Measurements from ENCODE around the gene EIF4G3.

EIF4G3 gene

DNA sequence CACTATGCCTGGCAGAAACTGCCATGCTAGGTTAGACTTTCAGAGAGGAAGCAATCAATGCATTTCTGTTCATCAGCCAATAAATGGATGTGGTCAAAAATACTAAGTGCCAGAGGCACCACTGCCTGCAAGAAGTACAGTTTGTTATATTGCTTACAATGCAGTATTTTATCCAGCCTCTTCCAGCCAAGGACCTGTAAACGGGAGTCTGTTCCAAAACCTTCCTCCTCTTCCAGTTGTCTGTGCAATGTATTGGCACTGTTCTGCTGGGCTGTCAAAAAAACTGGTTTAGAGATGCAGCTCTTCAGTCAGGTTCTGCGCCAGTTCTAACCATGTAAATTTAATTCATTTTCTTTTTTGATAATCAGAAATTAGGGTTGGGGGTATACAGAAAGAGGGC lies 175.7 kb downstream of the EIF4G3 start:
- Histone ChIP-seq H3K36me3 (ENCODE audit: insufficient read depth, low read length) (peaks cover 10% of the 10 kb centered on the region; the same call in 1 of the 2 replicates), H3K4me3 (ENCODE audit: low read depth, low read length, poor library complexity, severe bottlenecking) (no peak overlapping the region), H3K4me2 (ENCODE audit: low read length) (no peak overlapping the region), H3F3A (ENCODE audit: insufficient read depth, low read length) (no peaks in the 10 kb centered on the region), H3K9me3 (ENCODE audit: low read length) (no peaks in the 10 kb centered on the region), H3K9ac (ENCODE audit: low read length) (no peak overlapping the region), H4K20me1 (ENCODE audit: insufficient read depth, low read length) (no peaks in the 10 kb centered on the region), H3K27me3 (ENCODE audit: insufficient read depth, low read length) (no peaks in the 10 kb centered on the region), H3K79me2 (ENCODE audit: insufficient read depth, low read length) (no peaks in the 10 kb centered on the region), H3K27ac (ENCODE audit: low read depth, low read length, poor library complexity, severe bottlenecking) (no peak overlapping the region), H2AFZ (ENCODE audit: low read length) (no peak overlapping the region), H3K4me1 (ENCODE audit: insufficient read depth, low read length, severe bottlenecking) (no peaks in the 10 kb centered on the region), H3K9me2 (ENCODE audit: low read depth, low read length) (no peaks in the 10 kb centered on the region)
- TF ChIP-seq, protein P1, sequence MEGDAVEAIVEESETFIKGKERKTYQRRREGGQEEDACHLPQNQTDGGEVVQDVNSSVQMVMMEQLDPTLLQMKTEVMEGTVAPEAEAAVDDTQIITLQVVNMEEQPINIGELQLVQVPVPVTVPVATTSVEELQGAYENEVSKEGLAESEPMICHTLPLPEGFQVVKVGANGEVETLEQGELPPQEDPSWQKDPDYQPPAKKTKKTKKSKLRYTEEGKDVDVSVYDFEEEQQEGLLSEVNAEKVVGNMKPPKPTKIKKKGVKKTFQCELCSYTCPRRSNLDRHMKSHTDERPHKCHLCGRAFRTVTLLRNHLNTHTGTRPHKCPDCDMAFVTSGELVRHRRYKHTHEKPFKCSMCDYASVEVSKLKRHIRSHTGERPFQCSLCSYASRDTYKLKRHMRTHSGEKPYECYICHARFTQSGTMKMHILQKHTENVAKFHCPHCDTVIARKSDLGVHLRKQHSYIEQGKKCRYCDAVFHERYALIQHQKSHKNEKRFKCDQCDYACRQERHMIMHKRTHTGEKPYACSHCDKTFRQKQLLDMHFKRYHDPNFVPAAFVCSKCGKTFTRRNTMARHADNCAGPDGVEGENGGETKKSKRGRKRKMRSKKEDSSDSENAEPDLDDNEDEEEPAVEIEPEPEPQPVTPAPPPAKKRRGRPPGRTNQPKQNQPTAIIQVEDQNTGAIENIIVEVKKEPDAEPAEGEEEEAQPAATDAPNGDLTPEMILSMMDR (IDR thresholded peaks at IDR 0.05; ENCODE audit: low read length), result no peak
- TF ChIP-seq EZH2 (IDR thresholded peaks at IDR 0.05; ENCODE audit: borderline replicate concordance, low read length), result no peak

DNA sequence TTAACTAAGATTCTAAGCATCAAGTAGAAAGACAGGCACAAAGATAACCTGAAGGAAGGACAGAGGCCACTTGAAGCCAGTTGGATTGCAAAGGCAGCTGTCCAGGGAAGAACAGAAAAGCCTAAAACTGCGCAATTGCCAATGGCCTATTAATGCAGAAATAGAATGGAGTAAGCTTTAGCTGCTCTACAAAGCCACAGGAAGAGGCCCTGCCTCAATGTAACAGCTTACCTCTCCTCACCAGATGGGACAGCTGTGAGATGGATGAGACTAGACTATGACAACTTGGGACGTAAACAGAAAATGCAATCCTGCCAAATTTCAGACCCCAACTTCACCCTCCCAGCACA lies 176.5 kb downstream of the EIF4G3 start:
- H3K9me2 ChIP-seq (ENCODE audit: low read depth, low read length), result no peaks in the 10 kb centered on the region
- no peaks in the 10 kb centered on the region for H3F3A ChIP-seq (ENCODE audit: insufficient read depth, low read length)
- TF ChIP-seq, protein P1 (IDR thresholded peaks at IDR 0.05; ENCODE audit: low read length), result no peak
- no peak for TF ChIP-seq EZH2 (IDR thresholded peaks at IDR 0.05; ENCODE audit: borderline replicate concordance, low read length)
- no peaks in the 10 kb centered on the region for H3K79me2 ChIP-seq (ENCODE audit: insufficient read depth, low read length)
- no peak overlapping the region for H3K9ac ChIP-seq (ENCODE audit: low read length)
- H2AFZ ChIP-seq (ENCODE audit: low read length), result no peak overlapping the region
- H3K27me3 ChIP-seq (ENCODE audit: insufficient read depth, low read length), result no peaks in the 10 kb centered on the region
- H3K9me3 ChIP-seq (ENCODE audit: low read length), result no peaks in the 10 kb centered on the region
- no peak overlapping the region for H3K27ac ChIP-seq (ENCODE audit: low read depth, low read length, poor library complexity, severe bottlenecking)
- no peaks in the 10 kb centered on the region for H4K20me1 ChIP-seq (ENCODE audit: insufficient read depth, low read length)
- peaks cover 10% of the 10 kb centered on the region; the same call in 1 of the 2 replicates for H3K36me3 ChIP-seq (ENCODE audit: insufficient read depth, low read length)
- H3K4me2 ChIP-seq (ENCODE audit: low read length), result no peak overlapping the region
- no peak overlapping the region for H3K4me3 ChIP-seq (ENCODE audit: low read depth, low read length, poor library complexity, severe bottlenecking)
- H3K4me1 ChIP-seq (ENCODE audit: insufficient read depth, low read length, severe bottlenecking), result no peaks in the 10 kb centered on the region

DNA sequence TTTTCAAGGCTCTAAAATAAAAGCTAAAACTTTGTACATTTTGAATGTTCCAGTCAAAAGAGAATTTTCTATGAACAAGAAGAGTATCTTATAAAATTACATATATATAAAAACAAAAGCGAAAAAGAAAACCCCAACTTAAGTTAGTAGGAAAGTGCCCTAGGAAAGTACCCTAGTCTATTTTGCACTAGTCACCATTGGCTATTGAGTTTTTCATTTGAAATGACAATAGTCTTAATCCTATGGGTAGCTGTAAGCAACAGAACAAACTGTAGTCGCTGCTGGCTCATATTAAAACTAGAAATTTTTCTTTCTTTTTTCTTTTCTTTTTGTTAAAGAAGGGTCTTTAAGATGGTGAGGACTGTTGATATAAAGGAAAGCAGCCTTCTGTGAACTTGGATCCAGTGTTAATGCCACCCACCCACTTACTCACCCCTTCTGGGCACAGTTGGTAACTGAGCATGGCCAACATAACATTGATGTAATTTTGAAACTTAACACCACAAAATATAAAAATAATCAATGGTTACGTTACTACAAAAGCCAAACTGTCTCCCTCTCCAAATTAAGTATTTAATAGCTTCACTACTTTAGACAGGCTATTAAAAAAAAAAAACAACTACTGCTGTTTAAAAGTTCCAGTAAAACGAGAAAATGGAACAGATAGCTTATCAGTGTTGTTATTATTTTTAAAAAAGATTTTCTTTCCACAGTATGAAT lies 177.0 kb downstream of the EIF4G3 start:
- H3K4me2 ChIP-seq (ENCODE audit: low read length), result no peak overlapping the region
- H3K4me3 ChIP-seq (ENCODE audit: low read depth, low read length, poor library complexity, severe bottlenecking), result no peak overlapping the region

More for the DNA sequence above, 177.0 kb downstream of the EIF4G3 start:
- no peaks in the 10 kb centered on the region for H3K4me1 ChIP-seq (ENCODE audit: insufficient read depth, low read length, severe bottlenecking)
- peaks cover 10% of the 10 kb centered on the region; the same call in 1 of the 2 replicates for H3K36me3 ChIP-seq (ENCODE audit: insufficient read depth, low read length)
- no peaks in the 10 kb centered on the region for H4K20me1 ChIP-seq (ENCODE audit: insufficient read depth, low read length)
- no peak for TF ChIP-seq EZH2 (IDR thresholded peaks at IDR 0.05; ENCODE audit: borderline replicate concordance, low read length)
- TF ChIP-seq, protein P1 (IDR thresholded peaks at IDR 0.05; ENCODE audit: low read length), result no peak
- H3K9ac ChIP-seq (ENCODE audit: low read length), result no peak overlapping the region
- no peaks in the 10 kb centered on the region for H3K79me2 ChIP-seq (ENCODE audit: insufficient read depth, low read length)
- no peaks in the 10 kb centered on the region for H3K27me3 ChIP-seq (ENCODE audit: insufficient read depth, low read length)
- no peaks in the 10 kb centered on the region for H3K9me2 ChIP-seq (ENCODE audit: low read depth, low read length)
- no peaks in the 10 kb centered on the region for H3F3A ChIP-seq (ENCODE audit: insufficient read depth, low read length)
- no peak overlapping the region for H3K27ac ChIP-seq (ENCODE audit: low read depth, low read length, poor library complexity, severe bottlenecking)
- H2AFZ ChIP-seq (ENCODE audit: low read length), result no peak overlapping the region
- no peaks in the 10 kb centered on the region for H3K9me3 ChIP-seq (ENCODE audit: low read length)

All from OCI-LY1 (cell line).